ENCODE measurements around the gene ZNF678.

Gene ZNF678

DNA sequence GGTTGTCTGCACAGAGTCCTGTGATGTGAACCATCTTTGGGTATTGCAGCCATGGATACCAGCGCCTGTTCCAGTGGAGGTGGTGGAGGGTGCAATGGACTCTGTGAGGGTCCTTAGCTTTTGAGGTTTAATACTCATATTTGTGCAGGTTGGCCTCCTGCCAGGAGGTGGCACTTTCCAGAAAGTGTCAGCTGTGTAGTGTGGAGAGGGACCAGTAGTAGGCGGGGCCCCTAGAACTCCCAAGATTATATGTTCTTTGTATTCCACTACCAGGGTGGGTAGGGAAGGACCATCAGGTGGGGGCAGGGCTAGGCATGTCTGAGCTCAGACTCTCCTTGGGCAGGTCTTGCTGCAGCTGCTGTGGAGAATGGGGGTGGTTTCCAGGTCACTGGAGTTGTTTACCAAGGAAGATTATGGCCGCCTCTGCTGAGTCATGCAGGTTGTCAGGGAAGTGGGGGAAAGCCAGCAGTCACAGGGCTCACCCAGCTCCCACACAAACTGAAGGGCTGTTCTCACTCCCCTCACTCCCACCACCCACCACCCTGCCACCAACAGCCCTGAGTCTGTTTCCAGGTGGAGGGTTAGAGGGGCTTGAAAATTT lies 31.2 kb upstream of the ZNF678 start:
- Histone ChIP-seq H3K4me2 (ENCODE audit: low read length, poor library complexity, severe bottlenecking) (no peak overlapping the region), H4K91ac (ENCODE audit: low read length) (no peak overlapping the region), H2AFZ (ENCODE audit: low read depth, low read length) (no peak overlapping the region), H3K23ac (ENCODE audit: low read length in 2 of 2) (no peak overlapping the region), H2BK120ac (ENCODE audit: low read depth, low read length) (no peak overlapping the region), H2BK5ac (ENCODE audit: low read depth, low read length, poor library complexity, severe bottlenecking) (no peak overlapping the region), H3K9ac (ENCODE audit: low read length) (no peak overlapping the region), H2BK12ac (ENCODE audit: low read length in 2 of 2) (no peak overlapping the region), H2AK5ac (ENCODE audit: low read length, severe bottlenecking) (no peak overlapping the region), H3K36me3 (ENCODE audit: control insufficient read depth in 1 of 2, insufficient read depth in 2 of 2, low read depth in 1 of 2, low read length in 2 of 2) (peaks cover 0 to 13% of the 10 kb centered on the region in 2 experiments), H3K14ac (ENCODE audit: low read length in 2 of 2) (no peak overlapping the region), H3K9me3 (ENCODE audit: control insufficient read depth, low read length) (peaks cover 80% of the 10 kb centered on the region), H3K4me3 (ENCODE audit: insufficient read depth in 1 of 2, low read depth in 1 of 2, low read length in 2 of 2) (no peak overlapping the region), H3K4me1 (ENCODE audit: control insufficient read depth, insufficient read depth, low read depth, low read length) (no peaks in the 10 kb centered on the region), H3K27me3 (ENCODE audit: control insufficient read depth in 1 of 2, insufficient read depth in 1 of 2, low read length in 2 of 2) (no peaks in the 10 kb centered on the region), H3K18ac (ENCODE audit: low read depth in 1 of 2, low read length in 2 of 2) (no peak overlapping the region), H4K8ac (ENCODE audit: low read length) (no peak overlapping the region), H3K27ac (ENCODE audit: low read length, poor library complexity, severe bottlenecking) (no peak overlapping the region), H3K79me1 (replicated peaks; ENCODE audit: low read length, poor library complexity, severe bottlenecking) (no peaks in the 10 kb centered on the region), H2BK15ac (ENCODE audit: low read depth, poor library complexity, severe bottlenecking) (no peak overlapping the region), H3K4ac (ENCODE audit: low read depth in 1 of 2, low read length in 2 of 2) (no peak overlapping the region)
- DNase-seq = no peak
- 100% methylated on average over 1 of the region's 3 CpGs for WGBS

DNA sequence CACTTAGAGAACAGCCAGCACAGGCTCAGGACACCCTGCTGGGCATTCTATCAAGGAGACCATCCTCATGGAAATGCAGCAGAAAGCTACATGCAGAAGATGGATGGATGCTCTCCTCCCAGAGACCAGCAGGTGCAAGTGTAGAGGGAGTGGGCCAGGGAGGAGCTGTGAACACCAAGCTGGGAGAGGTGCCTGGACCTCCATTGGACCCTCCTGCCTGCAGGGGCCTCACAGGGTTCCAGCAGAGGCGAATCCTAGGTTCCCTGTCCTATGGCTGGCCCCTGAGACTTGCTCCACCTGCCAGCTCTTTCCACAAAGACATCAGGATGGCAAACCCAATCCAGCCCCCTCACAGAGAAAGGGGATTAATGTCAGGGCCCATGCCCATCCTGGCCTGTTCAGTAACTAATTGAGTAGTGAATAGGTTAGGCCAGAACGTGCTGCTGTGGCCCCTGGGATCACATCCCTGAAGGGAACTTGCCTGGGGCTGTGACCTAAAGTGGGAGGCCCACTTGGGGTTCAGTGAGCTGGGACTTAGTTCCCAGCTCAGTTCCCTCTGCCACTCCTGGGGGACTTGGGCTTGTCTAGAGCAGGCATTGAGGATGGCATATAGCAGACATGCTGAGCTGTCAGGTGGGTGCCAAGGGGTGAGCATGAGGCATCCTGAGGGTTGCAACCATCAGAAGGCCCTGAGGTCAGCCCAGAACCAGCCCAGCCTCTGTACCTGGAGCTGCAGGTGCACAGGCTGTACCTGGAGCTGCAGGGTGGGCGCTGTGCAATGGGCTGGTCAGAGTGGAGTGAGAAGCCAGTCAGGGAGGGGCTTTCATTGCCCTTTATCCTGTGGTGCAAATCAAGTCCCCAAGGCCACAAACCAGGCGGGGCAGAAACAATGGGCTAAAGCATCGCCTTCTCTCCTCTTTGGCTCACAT lies 22.9 kb upstream of the ZNF678 start:
- Histone ChIP-seq H3K4me1 (ENCODE audit: control insufficient read depth, insufficient read depth, low read depth, low read length) (peaks cover 14% of the 10 kb centered on the region), H2BK120ac (ENCODE audit: low read depth, low read length) (no peak overlapping the region), H3K9me3 (ENCODE audit: control insufficient read depth, low read length) (peaks cover 18% of the 10 kb centered on the region), H2BK12ac (ENCODE audit: low read length in 2 of 2) (no peak overlapping the region), H3K4me2 (ENCODE audit: low read length, poor library complexity, severe bottlenecking) (no peak overlapping the region), H2BK15ac (ENCODE audit: low read depth, poor library complexity, severe bottlenecking) (no peak overlapping the region), H2AK5ac (ENCODE audit: low read length, severe bottlenecking) (no peak overlapping the region), H2AFZ (ENCODE audit: low read depth, low read length) (no peak overlapping the region), H3K14ac (ENCODE audit: low read length in 2 of 2) (no peak overlapping the region), H3K79me1 (replicated peaks; ENCODE audit: low read length, poor library complexity, severe bottlenecking) (peaks cover 10% of the 10 kb centered on the region), H3K27ac (ENCODE audit: low read length, poor library complexity, severe bottlenecking) (no peak overlapping the region), H3K36me3 (ENCODE audit: control insufficient read depth in 1 of 2, insufficient read depth in 2 of 2, low read depth in 1 of 2, low read length in 2 of 2) (no peaks in the 10 kb centered on the region), H3K9ac (ENCODE audit: low read length) (no peak overlapping the region), H4K8ac (ENCODE audit: low read length) (no peak overlapping the region), H3K4me3 (ENCODE audit: insufficient read depth in 1 of 2, low read depth in 1 of 2, low read length in 2 of 2) (no peak overlapping the region), H3K23ac (ENCODE audit: low read length in 2 of 2) (no peak overlapping the region), H3K27me3 (ENCODE audit: control insufficient read depth in 1 of 2, insufficient read depth in 1 of 2, low read length in 2 of 2) (no peaks in the 10 kb centered on the region), H2BK5ac (ENCODE audit: low read depth, low read length, poor library complexity, severe bottlenecking) (no peak overlapping the region), H4K91ac (ENCODE audit: low read length) (no peak overlapping the region), H3K4ac (ENCODE audit: low read depth in 1 of 2, low read length in 2 of 2) (no peak overlapping the region), H3K18ac (ENCODE audit: low read depth in 1 of 2, low read length in 2 of 2) (no peak overlapping the region)
- DNase-seq = no peak
- WGBS = 95% methylated on average over 5 of the region's 5 CpGs

DNA sequence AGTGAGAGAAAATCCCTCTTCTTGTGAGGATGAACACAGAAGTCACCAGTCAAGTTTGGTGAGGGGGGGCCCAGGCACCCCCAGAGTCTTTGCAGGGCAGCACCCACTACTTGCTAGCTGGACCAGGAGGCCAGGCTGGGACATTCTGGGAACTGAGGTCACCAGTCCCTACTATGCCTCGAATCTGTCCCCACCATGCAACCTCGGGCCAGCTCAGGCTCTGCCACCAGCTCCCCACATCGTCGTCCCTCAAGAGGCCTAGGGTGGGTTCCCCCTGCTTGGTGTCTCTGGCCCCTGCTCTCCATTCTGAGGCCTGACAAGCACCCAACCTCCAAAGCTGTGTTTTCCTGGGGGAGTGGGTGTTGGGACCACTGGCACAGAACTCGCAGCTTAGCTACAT lies 22.2 kb upstream of the ZNF678 start:
- Histone ChIP-seq H3K27ac (ENCODE audit: low read length, poor library complexity, severe bottlenecking) (no peak overlapping the region), H2AK5ac (ENCODE audit: low read length, severe bottlenecking) (no peak overlapping the region), H3K79me1 (replicated peaks; ENCODE audit: low read length, poor library complexity, severe bottlenecking) (peaks cover 10% of the 10 kb centered on the region), H3K4me3 (ENCODE audit: insufficient read depth in 1 of 2, low read depth in 1 of 2, low read length in 2 of 2) (no peak overlapping the region), H3K27me3 (ENCODE audit: control insufficient read depth in 1 of 2, insufficient read depth in 1 of 2, low read length in 2 of 2) (no peaks in the 10 kb centered on the region), H2AFZ (ENCODE audit: low read depth, low read length) (no peak overlapping the region), H3K4me2 (ENCODE audit: low read length, poor library complexity, severe bottlenecking) (no peak overlapping the region), H3K4ac (ENCODE audit: low read depth in 1 of 2, low read length in 2 of 2) (no peak overlapping the region), H3K23ac (ENCODE audit: low read length in 2 of 2) (no peak overlapping the region), H4K8ac (ENCODE audit: low read length) (no peak overlapping the region), H3K9ac (ENCODE audit: low read length) (no peak overlapping the region), H3K4me1 (ENCODE audit: control insufficient read depth, insufficient read depth, low read depth, low read length) (peaks cover 14% of the 10 kb centered on the region), H2BK15ac (ENCODE audit: low read depth, poor library complexity, severe bottlenecking) (no peak overlapping the region), H3K18ac (ENCODE audit: low read depth in 1 of 2, low read length in 2 of 2) (no peak overlapping the region), H3K9me3 (ENCODE audit: control insufficient read depth, low read length) (peaks cover 11% of the 10 kb centered on the region), H2BK12ac (ENCODE audit: low read length in 2 of 2) (no peak overlapping the region), H2BK120ac (ENCODE audit: low read depth, low read length) (no peak overlapping the region), H4K91ac (ENCODE audit: low read length) (no peak overlapping the region), H2BK5ac (ENCODE audit: low read depth, low read length, poor library complexity, severe bottlenecking) (no peak overlapping the region), H3K36me3 (ENCODE audit: control insufficient read depth in 1 of 2, insufficient read depth in 2 of 2, low read depth in 1 of 2, low read length in 2 of 2) (no peaks in the 10 kb centered on the region), H3K14ac (ENCODE audit: low read length in 2 of 2) (no peak overlapping the region)
- WGBS = 96% methylated on average over 5 of the region's 5 CpGs
- no peak for DNase-seq

DNA sequence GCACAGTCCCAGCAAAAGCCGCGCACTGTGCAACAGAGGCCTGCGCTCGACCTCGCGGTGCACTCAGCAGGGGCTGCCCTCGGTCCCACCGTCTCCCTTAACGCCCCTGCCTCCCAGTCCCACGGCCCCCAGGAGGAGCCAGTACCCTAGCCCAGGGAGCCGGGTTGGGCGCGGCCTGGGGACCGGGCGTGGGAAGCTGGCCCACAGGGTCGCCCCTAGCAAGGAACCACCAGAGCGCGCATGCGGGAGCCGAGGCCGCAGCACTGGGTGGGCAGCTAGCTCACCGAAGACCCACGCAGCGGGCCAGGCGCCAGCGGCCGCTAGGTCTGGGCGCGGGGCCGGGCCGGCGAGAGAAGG lies 21.6 kb upstream of the ZNF678 start:
- H3K23ac ChIP-seq (ENCODE audit: low read length in 2 of 2) = peak overlapping the region in 1 of 2 experiments; percentile 61
- H3K27me3 ChIP-seq (ENCODE audit: control insufficient read depth in 1 of 2, insufficient read depth in 1 of 2, low read length in 2 of 2) = no peaks in the 10 kb centered on the region
- H3K36me3 ChIP-seq (ENCODE audit: control insufficient read depth in 1 of 2, insufficient read depth in 2 of 2, low read depth in 1 of 2, low read length in 2 of 2) = peaks cover 0 to under 1% of the 10 kb centered on the region in 2 experiments
- peak overlapping the region; percentile 97 for H2AFZ ChIP-seq (ENCODE audit: low read depth, low read length)
- H3K79me1 ChIP-seq (replicated peaks; ENCODE audit: low read length, poor library complexity, severe bottlenecking) = peaks cover 10% of the 10 kb centered on the region
- H3K14ac ChIP-seq (ENCODE audit: low read length in 2 of 2) = peak overlapping the region in 1 of 2 experiments; percentile 72
- peak overlapping the region; percentile 99 for H4K8ac ChIP-seq (ENCODE audit: low read length)
- H3K27ac ChIP-seq (ENCODE audit: low read length, poor library complexity, severe bottlenecking) = no peak overlapping the region
- H3K4ac ChIP-seq (ENCODE audit: low read depth in 1 of 2, low read length in 2 of 2) = peak overlapping the region; percentile 30 to 82
- peak overlapping the region; percentile 87 for H4K91ac ChIP-seq (ENCODE audit: low read length)
- peak overlapping the region; percentile 73 for H3K9ac ChIP-seq (ENCODE audit: low read length)
- WGBS = 34% methylated on average over 32 of the region's 32 CpGs
- peak overlapping the region; percentile 74 for H2BK15ac ChIP-seq (ENCODE audit: low read depth, poor library complexity, severe bottlenecking)
- H3K9me3 ChIP-seq (ENCODE audit: control insufficient read depth, low read length) = peaks cover 4% of the 10 kb centered on the region
- H3K18ac ChIP-seq (ENCODE audit: low read depth in 1 of 2, low read length in 2 of 2) = peak overlapping the region; percentile 83 to 95
- peak; percentile 12 for DNase-seq
- peak overlapping the region in 1 of 2 experiments; percentile 43 for H2BK12ac ChIP-seq (ENCODE audit: low read length in 2 of 2)
- H2BK120ac ChIP-seq (ENCODE audit: low read depth, low read length) = no peak overlapping the region
- peak overlapping the region; percentile 79 to 87 for H3K4me3 ChIP-seq (ENCODE audit: insufficient read depth in 1 of 2, low read depth in 1 of 2, low read length in 2 of 2)
- H3K4me1 ChIP-seq (ENCODE audit: control insufficient read depth, insufficient read depth, low read depth, low read length) = peaks cover 14% of the 10 kb centered on the region
- H2AK5ac ChIP-seq (ENCODE audit: low read length, severe bottlenecking) = no peak overlapping the region
- peak overlapping the region; percentile 91 for H3K4me2 ChIP-seq (ENCODE audit: low read length, poor library complexity, severe bottlenecking)
- no peak overlapping the region for H2BK5ac ChIP-seq (ENCODE audit: low read depth, low read length, poor library complexity, severe bottlenecking)

Measured in mesenchymal stem cell (in vitro differentiated cells and primary cell).